ENCODE measurements around the gene BFSP1.
A peak's percentile ranks its signal among the peaks of the same experiment; 100 is the strongest.

The BFSP1 gene

DNA sequence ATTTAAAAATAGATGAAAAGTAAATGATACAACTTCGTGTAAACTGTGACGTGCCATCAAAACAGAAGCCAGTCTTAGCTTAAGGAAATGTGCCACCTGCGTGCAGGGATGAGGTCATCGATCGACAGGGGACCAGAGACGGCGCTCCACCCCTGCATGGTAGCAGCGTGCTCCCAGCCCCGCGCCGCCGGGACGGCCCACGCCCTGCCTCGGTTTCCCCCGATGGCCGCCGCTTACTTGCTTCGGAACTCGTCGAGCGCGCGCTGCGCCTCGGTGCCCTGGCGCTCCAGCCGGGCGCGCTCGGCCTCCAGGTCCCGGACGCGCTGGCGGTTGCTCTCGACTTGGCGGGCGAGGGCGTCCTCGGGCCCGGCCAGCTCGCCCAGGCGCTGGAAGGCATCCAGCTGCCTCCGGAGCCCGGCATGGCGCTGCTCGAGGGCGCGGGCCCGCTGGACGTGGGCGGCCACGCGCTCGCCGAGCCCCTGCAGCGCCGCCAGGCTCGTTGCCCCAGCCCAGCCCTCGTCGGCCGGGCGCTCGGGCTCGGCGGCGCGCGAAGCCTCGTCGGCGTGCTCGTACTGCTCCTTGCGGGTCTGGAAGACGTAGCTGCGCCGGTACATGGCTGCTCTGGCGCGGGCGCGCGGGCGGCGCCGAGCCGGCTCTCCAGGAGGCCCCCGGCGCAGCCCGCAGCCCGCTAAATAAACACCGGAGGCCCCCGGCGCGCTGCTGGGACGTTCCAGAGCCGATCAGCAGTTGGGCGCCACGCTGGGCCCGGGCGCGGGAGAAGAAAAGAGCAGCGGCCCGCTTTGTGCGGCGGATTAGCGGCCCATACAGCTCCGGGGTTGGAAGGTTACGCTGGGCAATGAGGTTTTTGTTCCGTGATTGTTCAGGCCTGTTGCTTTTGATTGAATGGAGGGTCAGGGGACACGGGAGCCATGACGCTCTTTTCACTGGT is at the start of gene BFSP1:
Gene BFSP1 (minus strand): TSS at position 664 of the 949 bp plus-strand sequence. CDS start 50 bp downstream, at position 614.
- TF ChIP-seq GATA2 (IDR thresholded peaks at IDR 0.05; ENCODE audit: low read depth, low read length) (no peak), GATA3 (IDR thresholded peaks at IDR 0.05; ENCODE audit: low read depth, low read length) (no peak)

DNA sequence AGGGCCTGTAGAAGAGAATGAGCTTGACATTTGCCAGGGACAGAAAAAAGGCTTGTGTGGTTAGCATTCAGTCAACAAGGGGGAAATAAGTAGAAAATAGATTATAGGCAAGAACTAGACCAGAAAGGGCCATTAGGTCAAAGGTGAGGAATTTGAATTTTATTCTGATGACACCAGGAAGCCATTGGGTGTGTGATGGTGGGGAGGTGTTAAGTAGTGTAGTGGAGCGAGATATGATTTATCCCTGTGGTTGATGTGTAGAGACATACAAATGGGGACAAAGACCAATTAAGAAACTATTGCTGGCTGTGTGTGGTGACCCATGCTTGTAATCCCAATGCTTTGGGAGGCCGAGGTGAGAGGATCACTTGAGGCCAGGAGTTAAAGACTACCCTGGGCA is 49.7 kb upstream of the BFSP1 start:
- no peak for TF ChIP-seq GATA2 (IDR thresholded peaks at IDR 0.05; ENCODE audit: low read depth, low read length)
- TF ChIP-seq GATA3 (IDR thresholded peaks at IDR 0.05; ENCODE audit: low read depth, low read length): no peak

DNA sequence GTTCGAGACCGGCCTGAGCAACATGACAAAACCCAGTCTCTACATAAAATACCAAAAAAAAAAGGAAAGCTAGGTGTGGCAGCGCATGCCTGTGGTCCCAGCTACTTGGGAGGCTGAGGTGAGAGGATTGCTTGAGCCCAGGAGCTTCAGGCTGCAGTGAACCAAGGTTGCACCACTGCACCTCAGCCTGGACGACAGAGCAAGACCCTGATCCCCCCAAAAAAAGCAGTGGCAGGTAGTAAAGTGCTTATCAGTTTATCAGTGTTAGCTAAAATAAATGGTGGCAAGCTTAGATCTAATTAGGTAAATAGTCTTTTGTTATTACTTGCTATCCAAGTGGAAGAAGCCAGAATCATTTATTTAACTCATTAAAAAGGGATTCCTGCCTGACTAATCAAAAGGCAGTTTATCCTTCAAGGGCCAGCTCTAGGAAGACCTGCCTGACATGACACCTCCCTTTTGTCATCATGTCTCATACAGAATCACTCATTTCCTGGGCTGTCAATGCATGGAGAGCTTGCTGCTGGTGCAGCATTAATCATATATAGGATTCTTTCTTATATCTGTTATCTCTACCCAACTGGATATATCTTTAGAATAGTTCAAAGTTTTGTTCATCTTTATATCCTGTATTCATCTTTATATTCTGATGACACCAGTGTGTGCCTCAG is 48.3 kb upstream of the BFSP1 start:
- TF ChIP-seq GATA2 (IDR thresholded peaks at IDR 0.05; ENCODE audit: low read depth, low read length) (no peak), GATA3 (IDR thresholded peaks at IDR 0.05; ENCODE audit: low read depth, low read length) (no peak)

DNA sequence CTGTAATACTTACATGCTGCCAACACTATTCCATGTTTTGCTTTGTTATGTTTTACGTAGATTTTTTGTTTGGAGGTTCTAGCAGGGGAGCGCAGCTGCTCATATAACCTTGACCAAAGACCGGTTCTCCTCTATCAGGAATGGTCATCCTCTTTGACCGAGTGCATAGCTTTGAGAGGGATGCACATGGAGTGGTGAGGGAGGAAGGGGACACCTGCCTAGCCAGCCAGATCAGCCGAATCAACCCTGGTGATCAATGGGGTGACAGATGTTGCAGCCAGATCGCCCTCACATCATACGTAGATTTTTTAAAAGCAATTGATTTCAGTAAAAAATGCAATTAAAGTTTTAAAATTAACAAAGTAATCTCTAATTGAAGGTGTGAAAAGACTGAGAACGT is 45.0 kb upstream of the BFSP1 start:
- TF ChIP-seq GATA2 (IDR thresholded peaks at IDR 0.05; ENCODE audit: low read depth, low read length) (no peak), GATA3 (IDR thresholded peaks at IDR 0.05; ENCODE audit: low read depth, low read length) (no peak)

DNA sequence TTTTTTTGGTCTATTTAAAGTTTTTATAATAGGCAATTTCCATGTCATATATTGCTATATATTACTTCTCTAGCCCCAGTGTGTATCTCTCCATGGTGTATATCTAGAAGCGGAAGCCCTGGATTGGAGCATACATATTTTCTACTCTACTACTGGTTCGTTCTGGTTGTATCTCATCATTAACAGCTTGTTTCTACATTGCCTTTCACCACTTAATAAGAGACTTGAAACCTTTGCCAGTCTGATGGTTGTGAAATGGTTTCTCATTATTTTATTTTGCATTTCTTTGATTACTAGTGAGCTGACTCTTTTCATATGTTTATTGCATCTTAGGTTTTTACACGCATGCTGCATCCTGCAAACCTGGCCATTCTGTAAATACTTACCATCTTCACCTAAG is 42.3 kb upstream of the BFSP1 start:
- no peak for TF ChIP-seq GATA3 (IDR thresholded peaks at IDR 0.05; ENCODE audit: low read depth, low read length)
- no peak for TF ChIP-seq GATA2 (IDR thresholded peaks at IDR 0.05; ENCODE audit: low read depth, low read length)

DNA sequence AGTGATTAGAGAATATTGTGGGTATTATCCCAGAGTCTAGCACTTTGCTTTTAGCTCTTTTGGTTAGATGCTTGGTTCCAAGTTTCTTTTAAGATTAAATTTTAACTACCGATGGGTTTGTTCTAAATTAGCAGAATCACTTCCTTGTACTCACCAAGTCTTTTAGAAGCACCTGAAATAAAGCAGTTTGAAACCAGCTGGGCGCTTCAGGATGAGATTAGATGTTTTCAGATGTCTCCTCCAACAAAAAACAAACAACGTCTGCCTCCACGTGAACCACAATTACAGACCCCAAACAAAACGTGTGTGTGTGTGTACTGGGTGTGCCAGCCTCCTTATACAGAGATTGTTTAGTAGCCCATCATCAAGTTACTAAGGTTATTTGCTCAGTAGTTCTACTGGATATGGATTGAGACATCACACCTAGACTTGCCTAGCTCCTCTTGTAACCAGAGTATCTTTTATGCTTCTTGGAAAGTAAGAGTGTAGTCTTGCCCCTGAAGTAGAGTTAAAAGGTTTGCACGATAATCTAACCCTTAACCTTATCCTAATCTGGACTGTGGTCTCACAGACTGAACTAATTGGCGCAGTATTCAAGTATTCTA is 41.0 kb upstream of the BFSP1 start:
- TF ChIP-seq GATA3 (IDR thresholded peaks at IDR 0.05; ENCODE audit: low read depth, low read length) (no peak), GATA2 (IDR thresholded peaks at IDR 0.05; ENCODE audit: low read depth, low read length) (no peak)

DNA sequence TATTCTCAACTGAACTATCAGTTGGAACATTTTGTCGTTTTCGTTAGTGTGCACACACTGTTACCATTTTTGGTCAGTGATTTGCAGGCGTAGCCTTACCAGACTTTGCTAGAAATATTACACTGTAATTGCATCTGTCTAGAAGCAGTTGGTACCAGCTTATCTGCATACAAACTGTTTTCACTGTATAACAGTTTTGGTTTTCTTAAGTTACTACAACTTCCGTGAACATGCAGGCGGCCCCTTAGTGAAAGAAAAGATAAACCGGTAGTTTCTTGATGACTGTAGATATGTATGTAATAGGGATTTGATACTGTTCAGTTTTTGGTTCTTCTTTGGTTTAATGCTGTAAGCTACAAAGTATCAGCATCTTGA is 40.0 kb upstream of the BFSP1 start:
- TF ChIP-seq GATA2 (IDR thresholded peaks at IDR 0.05; ENCODE audit: low read depth, low read length) (no peak), GATA3 (IDR thresholded peaks at IDR 0.05; ENCODE audit: low read depth, low read length) (no peak)

DNA sequence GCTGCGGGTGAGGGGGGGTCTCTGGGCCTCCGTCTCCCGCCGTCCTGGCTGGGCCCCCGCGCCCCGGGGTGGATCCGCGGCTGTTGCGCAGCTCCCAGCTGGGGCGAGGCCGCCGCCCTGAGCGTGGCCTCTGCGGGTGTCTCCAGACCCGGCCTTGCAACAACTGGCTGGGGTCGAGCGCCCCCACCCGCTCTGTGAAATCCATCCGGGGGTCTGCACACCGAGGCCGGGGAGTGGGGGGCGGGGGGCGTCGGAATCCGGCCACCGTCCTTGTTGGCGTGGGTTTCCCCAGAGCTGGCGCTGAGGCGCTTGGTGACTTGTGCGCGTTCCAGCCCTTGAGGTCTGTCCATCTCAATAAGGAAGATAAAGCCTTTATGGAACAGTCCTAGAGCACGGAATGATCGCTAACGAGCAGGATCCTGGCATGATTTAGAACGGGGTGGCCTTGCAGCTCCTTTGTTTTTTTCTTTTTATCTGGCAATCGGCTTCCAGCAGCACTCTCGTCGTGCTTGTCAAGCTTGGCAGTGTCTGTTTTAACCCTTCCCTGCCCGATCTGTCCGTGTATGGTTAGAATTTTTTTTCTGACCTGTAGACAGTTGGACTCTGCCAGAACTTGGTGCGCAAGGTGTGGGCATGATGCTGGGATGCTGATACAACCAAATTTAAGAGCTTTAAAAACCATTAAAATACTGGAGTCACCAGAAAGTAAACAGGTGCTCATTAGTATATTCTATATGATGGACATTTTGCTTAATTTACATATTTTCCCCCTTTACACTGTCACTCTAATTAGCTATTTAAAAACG is 39.4 kb upstream of the BFSP1 start:
- peak; percentile 38; the same call in 1 of the 2 replicates for TF ChIP-seq GATA3 (IDR thresholded peaks at IDR 0.05; ENCODE audit: low read depth, low read length)
- peak; percentile 92 for TF ChIP-seq GATA2 (IDR thresholded peaks at IDR 0.05; ENCODE audit: low read depth, low read length)

DNA sequence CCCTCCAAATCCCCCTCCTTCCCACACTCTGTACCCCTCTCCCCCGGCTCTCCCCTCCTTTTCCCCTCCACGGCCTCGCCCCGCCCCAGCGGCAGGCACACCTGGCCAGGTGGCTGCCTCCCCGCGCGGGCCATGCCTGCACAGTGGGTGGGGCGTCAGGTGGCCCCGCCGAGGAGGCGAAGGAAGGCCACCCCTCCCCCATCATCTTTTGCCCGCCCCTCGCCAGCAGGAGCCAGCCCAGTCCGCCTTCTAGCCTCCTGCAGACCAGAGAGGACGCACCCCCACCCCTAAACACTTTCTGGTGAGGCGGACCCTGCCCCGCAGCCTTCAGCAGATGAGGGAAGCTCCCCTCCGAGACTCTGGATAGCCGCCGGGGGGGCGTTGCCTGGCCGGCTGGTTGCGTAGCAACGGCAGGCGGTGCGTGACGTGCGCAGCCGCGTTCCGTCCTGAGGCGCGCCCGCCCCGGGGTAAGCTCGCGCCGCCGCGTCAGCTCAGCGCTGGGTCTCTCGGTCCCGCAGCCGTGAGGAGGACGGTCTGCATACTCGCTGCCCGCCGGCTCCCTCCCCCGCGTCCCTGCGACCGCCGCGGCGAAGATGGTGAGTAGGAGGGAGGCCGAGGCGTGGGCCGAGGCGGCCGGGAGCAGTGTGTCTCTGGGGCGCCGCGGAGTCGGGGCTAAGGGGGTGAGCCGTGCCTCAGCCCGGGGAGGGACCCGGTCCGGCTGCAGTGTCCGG is 38.6 kb upstream of the BFSP1 start, which contains the start of gene DSTN:
Gene DSTN (plus strand): TSS at position 460 of the 731 bp plus-strand sequence. CDS start 134 bp downstream, at position 594.
- no peak for TF ChIP-seq GATA3 (IDR thresholded peaks at IDR 0.05; ENCODE audit: low read depth, low read length)
- no peak for TF ChIP-seq GATA2 (IDR thresholded peaks at IDR 0.05; ENCODE audit: low read depth, low read length)

DNA sequence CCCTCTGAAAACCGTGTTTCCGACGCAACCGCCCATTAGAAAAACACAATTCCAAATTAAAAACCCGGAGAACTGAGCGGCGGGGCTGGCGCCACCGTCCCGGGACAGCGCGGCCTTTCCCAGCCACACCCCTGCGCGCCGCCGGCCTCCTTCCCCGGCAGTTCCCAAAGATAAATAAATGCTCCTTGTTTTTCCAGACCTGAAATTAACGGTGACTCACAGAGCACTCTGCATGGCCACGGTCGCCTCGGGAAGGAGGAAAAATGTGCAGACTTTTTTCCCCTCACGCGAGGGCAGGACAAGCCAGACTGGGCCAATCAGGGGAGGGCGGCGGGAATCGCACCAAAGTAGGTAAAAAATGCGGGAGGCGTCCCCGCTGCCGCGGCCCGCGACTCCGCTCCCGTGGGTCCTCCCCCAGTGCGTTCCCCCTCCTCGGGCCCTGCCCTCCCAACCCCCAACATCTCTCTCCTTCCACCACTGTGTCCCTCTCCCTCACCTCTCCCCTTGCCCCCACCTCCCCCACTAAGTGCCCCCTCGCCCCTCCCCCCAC is 37.9 kb upstream of the BFSP1 start:
- TF ChIP-seq GATA2 (IDR thresholded peaks at IDR 0.05; ENCODE audit: low read depth, low read length): no peak
- no peak for TF ChIP-seq GATA3 (IDR thresholded peaks at IDR 0.05; ENCODE audit: low read depth, low read length)

DNA sequence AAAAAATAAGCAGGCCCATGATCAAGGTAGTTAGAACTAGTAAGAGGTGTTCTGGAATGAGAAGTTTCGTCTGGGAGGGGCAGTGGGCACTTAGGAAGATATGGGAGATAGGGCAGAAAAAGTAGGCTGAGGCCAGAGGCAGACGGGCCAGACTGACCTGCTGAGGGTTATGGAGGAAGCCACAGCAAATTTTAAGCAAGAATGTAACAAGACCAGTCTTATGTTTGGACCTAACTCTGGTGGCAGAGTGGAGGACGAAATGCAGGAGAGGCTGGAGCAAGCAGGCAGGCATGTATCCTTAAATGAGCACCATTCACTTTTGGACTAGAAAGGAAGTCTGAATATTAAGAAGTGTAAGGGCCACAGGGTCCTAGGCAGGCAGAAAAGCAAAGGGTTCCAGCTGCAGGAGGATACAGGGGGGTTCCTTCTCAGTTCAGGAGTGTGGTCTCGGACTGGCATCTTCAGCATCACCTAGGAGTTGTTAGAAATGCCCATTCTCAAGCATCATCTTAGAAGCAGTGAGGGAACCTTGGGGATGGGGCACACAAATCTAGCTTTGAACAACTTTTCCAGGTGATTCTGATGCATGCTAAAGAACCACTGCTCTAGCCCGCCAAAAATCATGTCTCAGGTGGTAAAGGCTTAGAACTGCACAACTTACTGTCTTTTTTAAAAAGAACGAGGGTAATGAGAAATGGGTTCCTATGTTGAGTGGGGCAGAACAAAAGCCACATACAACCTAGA is 37.0 kb upstream of the BFSP1 start:
- TF ChIP-seq GATA2 (IDR thresholded peaks at IDR 0.05; ENCODE audit: low read depth, low read length) (no peak), GATA3 (IDR thresholded peaks at IDR 0.05; ENCODE audit: low read depth, low read length) (no peak)

DNA sequence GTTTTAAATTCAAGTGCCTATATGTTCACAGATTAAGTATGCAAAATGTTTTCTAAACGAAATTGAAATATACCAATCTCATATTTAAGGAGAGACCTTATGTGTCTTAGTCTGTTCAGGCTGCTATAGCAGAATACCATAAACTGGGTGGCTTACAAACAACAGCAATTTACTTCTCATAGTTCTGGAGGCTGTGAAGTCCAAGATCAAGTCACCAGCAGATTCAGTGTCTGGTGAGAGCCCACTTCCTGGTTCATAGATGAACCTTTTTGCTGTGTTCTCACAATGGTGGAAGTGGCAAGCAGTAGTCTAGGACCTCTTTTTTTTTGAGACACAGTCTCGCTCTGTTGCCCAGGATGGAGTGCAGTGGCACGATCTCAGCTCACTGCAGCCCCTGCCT is 35.2 kb upstream of the BFSP1 start:
- no peak for TF ChIP-seq GATA3 (IDR thresholded peaks at IDR 0.05; ENCODE audit: low read depth, low read length)
- no peak for TF ChIP-seq GATA2 (IDR thresholded peaks at IDR 0.05; ENCODE audit: low read depth, low read length)

All from SH-SY5Y (cell line).